Measurements from ENCODE around the gene MYH14. TPM values are rescaled to one million over a fixed set of nuclear protein-coding genes. Genes with fewer than 3 reads are reported as not detected.
"Not testable (repeated sequence)": the region's sequence is repeated elsewhere in the genome, so short reads cannot be mapped to it uniquely, and the experiment has no call there.

MYH14 gene
- total and polyA plus RNA-seq, 2 of the 13 experiments (the other 11 are each of a cell fraction or from before 2014, with no cell fraction given), result 5.5 to 5.8 TPM

- H3K79me2 ChIP-seq (ENCODE audit: insufficient read depth, low read length); H3K27me3 ChIP-seq (ENCODE audit: control insufficient read depth in 1 of 2, insufficient read depth in 2 of 2, low read length in 2 of 2); FAIRE-seq; H4K20me1 ChIP-seq (ENCODE audit: insufficient read depth, low read length); BruUV-seq (replicated peaks); H3K27ac ChIP-seq (ENCODE audit: extremely low read length, insufficient read depth, low read length); H3K9me3 ChIP-seq (ENCODE audit: low read length); in situ Hi-C loops (cut with HindIII; ENCODE audit: extremely low pct_ligation_motif_present, low pct_unique_long_range_greater_than_20kb); H3K36me3 ChIP-seq (replicated peaks in 1 of 2; ENCODE audit: control insufficient read depth in 1 of 2, insufficient read depth in 2 of 2, low read length in 2 of 2); CTCF ChIA-PET (ENCODE audit: low intra/inter-chr PET ratio, low total read pairs); intact Hi-C loops (cut with micrococcal nuclease; ENCODE audit: unreplicated experiment); H2AFZ ChIP-seq (ENCODE audit: low read length); DNase-seq (ENCODE audit: low spot score); H3K4me3 ChIP-seq (replicated peaks in 1 of 3; ENCODE audit: insufficient read depth in 1 of 3, low read depth in 2 of 3, low read length in 3 of 3); ATAC-seq; H3K4me2 ChIP-seq (ENCODE audit: low read depth, low read length); POLR2A ChIA-PET; H3K9ac ChIP-seq (ENCODE audit: insufficient read depth, low read depth, low read length): not testable (repeated sequence)
- peak; percentile 9; the same call in 1 of the 2 replicates for TF ChIP-seq RAD21 (CRISPR knock-in tag; IDR thresholded peaks at IDR 0.05)
- TF ChIP-seq CTCF (CRISPR knock-in tag; IDR thresholded peaks at IDR 0.05), result peak; percentile 50
- 33% methylated on average over 11 of the region's 11 CpGs for WGBS (ENCODE audit: low lambda C conversion rate)
- H3K4me1 ChIP-seq (ENCODE audit: insufficient read depth, low read length), result peaks cover 46% of the 10 kb centered on the region
Observed at GRCh38 chr19:50237493-50237892, 34.1 kb downstream of the MYH14 start.

GRCh38 chr19:50238043-50238442, 34.6 kb downstream of the MYH14 start:
- Histone ChIP-seq H3K9me3 (ENCODE audit: low read length) (no peaks in the 10 kb centered on the region), H4K20me1 (ENCODE audit: insufficient read depth, low read length) (no peaks in the 10 kb centered on the region), H3K4me1 (ENCODE audit: insufficient read depth, low read length) (peaks cover 40% of the 10 kb centered on the region), H3K4me2 (ENCODE audit: low read depth, low read length) (no peak overlapping the region), H3K4me3 (replicated peaks in 1 of 3; ENCODE audit: insufficient read depth in 1 of 3, low read depth in 2 of 3, low read length in 3 of 3) (no peak overlapping the region), H3K27me3 (ENCODE audit: control insufficient read depth in 1 of 2, insufficient read depth in 2 of 2, low read length in 2 of 2) (no peaks in the 10 kb centered on the region), H3K36me3 (replicated peaks in 1 of 2; ENCODE audit: control insufficient read depth in 1 of 2, insufficient read depth in 2 of 2, low read length in 2 of 2) (no peaks in the 10 kb centered on the region), H3K27ac (ENCODE audit: extremely low read length, insufficient read depth, low read length) (no peak overlapping the region), H3K79me2 (ENCODE audit: insufficient read depth, low read length) (no peaks in the 10 kb centered on the region), H3K9ac (ENCODE audit: insufficient read depth, low read depth, low read length) (no peak overlapping the region), H2AFZ (ENCODE audit: low read length) (no peak overlapping the region)
- DNase-seq (ENCODE audit: low spot score) (no peak), ATAC-seq (no peak), FAIRE-seq (no peak)
- WGBS (ENCODE audit: low lambda C conversion rate), result 96% methylated on average over 4 of the region's 4 CpGs
- CTCF ChIA-PET (ENCODE audit: low intra/inter-chr PET ratio, low total read pairs), result no interaction called here
- BruUV-seq (replicated peaks), result no TSS peak
- POLR2A ChIA-PET, result no interaction called here
- no peak for TF ChIP-seq MED13 (CRISPR knock-in tag; IDR thresholded peaks at IDR 0.05)
- TF ChIP-seq RFX1 (IDR thresholded peaks at IDR 0.05), result no peak
- no peak for TF ChIP-seq USF2 (IDR thresholded peaks at IDR 0.05; ENCODE audit: low read depth, low read length)
- TF ChIP-seq USF2 (CRISPR knock-in tag; IDR thresholded peaks at IDR 0.05; ENCODE audit: borderline replicate concordance), result no peak
- TF ChIP-seq MEF2D (CRISPR knock-in tag; IDR thresholded peaks at IDR 0.05), result no peak
- no peak for TF ChIP-seq ZSCAN29 (CRISPR knock-in tag; conservative IDR thresholded peaks at IDR 0.05)
- in situ Hi-C loops (cut with HindIII; ENCODE audit: extremely low pct_ligation_motif_present, low pct_unique_long_range_greater_than_20kb) (no loop called here), intact Hi-C loops (cut with micrococcal nuclease; ENCODE audit: unreplicated experiment) (no loop called here)
